Measurements from ENCODE around the gene SCUBE2.

GRCh38 chr11:9089061-9089460, 2.3 kb downstream of the SCUBE2 start:
- TF ChIP-seq EZH2 (IDR thresholded peaks at IDR 0.05; ENCODE audit: insufficient read depth, poor library complexity, severe bottlenecking) (no peak), EZH2phosphoT487 (IDR thresholded peaks at IDR 0.05; ENCODE audit: insufficient read depth, low read depth) (no peak)
